SK-N-SH (cell line): ENCODE data around the gene TMEM123. TPM values are rescaled to one million over a fixed set of nuclear protein-coding genes. Genes with fewer than 3 reads are reported as not detected.

Experiments used
- CTCF ChIA-PET: fragments of 300-600, 350-600 bp; formaldehyde crosslinking; extraction: SDS; loops from one replicate; lab custom pipeline; 2021; lab: Yijun Ruan, JAX
- POLR2A ChIA-PET: fragments of 350-600 bp; sonication (Branson Sonifier 250); formaldehyde crosslinking; extraction: SDS; loops from one replicate; lab custom pipeline; 2020; ENCODE audit warnings: antibody characterized with exemption, inconsistent platforms; lab: Yijun Ruan, JAX
- DNase-seq: peaks from one replicate; pipeline ENCODE4 v3.0.0; 2012
- H2AFZ ChIP-seq: fragments of 200-600 bp; sonication (generic); 2 replicates; pipeline ENCODE4 v1.8.1; 2016; ENCODE audit warnings: antibody characterized with exemption, mild to moderate bottlenecking, low read depth
- H3F3A ChIP-seq: fragments of 200-600 bp; sonication (generic); replicated peaks from 2 replicates; pipeline ENCODE3; 2016; ENCODE audit warnings: antibody characterized with exemption, mild to moderate bottlenecking; ENCODE audit not compliant: insufficient read depth
- H3K27ac ChIP-seq, 2 experiments: fragments of 200-500 bp in 1 of 2; fragments of 200-600 bp in 1 of 2; sonication (Bioruptor generic) in 1 of 2; sonication (generic), shearing (Covaris generic) in 1 of 2; 2 replicates each; pipeline versions ENCODE4 v1.5.1 to v1.6.1; 2014 to 2016; ENCODE audit warnings: low read depth in 2 of 2, inconsistent platforms in 1 of 2, low read length in 1 of 2, mild to moderate bottlenecking in 1 of 2, mixed read lengths in 1 of 2
- H3K27me3 ChIP-seq: fragments of 200-600 bp; sonication (generic), shearing (Covaris generic); 2 replicates; pipeline ENCODE4 v1.6.1; 2016; ENCODE audit warnings: mixed run types; ENCODE audit not compliant: insufficient read depth
- H3K36me3 ChIP-seq, 2 experiments: fragments of 200-500 bp in 1 of 2; fragments of 200-600 bp in 1 of 2; sonication (Bioruptor generic) in 1 of 2; sonication (generic) in 1 of 2; replicated peaks in 1 of 2; 2 replicates each; pipeline versions ENCODE3 to v1.5.1; 2014 to 2016; ENCODE audit warnings: low read length in 1 of 2, mild to moderate bottlenecking in 1 of 2; ENCODE audit not compliant: insufficient read depth in 2 of 2, control insufficient read depth in 1 of 2
- H3K4me1 ChIP-seq, 2 experiments: fragments of 200-500 bp in 1 of 2; fragments of 200-600 bp in 1 of 2; sonication (Bioruptor generic) in 1 of 2; sonication (generic), shearing (Covaris generic) in 1 of 2; 2 replicates each; pipeline versions ENCODE4 v1.5.1 to v1.6.1; 2014 to 2016; ENCODE audit warnings: low read depth in 1 of 2, low read length in 1 of 2, mixed run types in 1 of 2; ENCODE audit not compliant: insufficient read depth in 2 of 2, control insufficient read depth in 1 of 2
- H3K4me2 ChIP-seq: fragments of 200-600 bp; sonication (generic), shearing (Covaris generic); 2 replicates; pipeline ENCODE4 v1.6.1; 2017; ENCODE audit warnings: mixed run types
- H3K4me3 ChIP-seq, 2 experiments: fragments of 200-500 bp in 1 of 2; fragments of 200-600 bp in 1 of 2; sonication (Bioruptor generic) in 1 of 2; sonication (generic), shearing (Covaris generic) in 1 of 2; 2 replicates each; pipeline versions ENCODE4 v1.5.1 to v1.8.1; 2014 to 2016; ENCODE audit warnings: low read depth in 2 of 2, inconsistent platforms in 1 of 2, low read length in 1 of 2, mild to moderate bottlenecking in 1 of 2, mixed read lengths in 1 of 2, moderate library complexity in 1 of 2
- H3K79me2 ChIP-seq: fragments of 200-600 bp; sonication (generic); 2 replicates; pipeline ENCODE4 v1.8.1; 2017; ENCODE audit warnings: mild to moderate bottlenecking; ENCODE audit not compliant: insufficient read depth
- H3K9ac ChIP-seq: fragments of 200-600 bp; sonication (generic); 2 replicates; pipeline ENCODE4 v1.6.1; 2017; ENCODE audit warnings: mixed run types
- H3K9me2 ChIP-seq: fragments of 200-600 bp; sonication (generic); 2 replicates; pipeline ENCODE4 v1.6.1; 2017; ENCODE audit warnings: mixed run types
- H3K9me3 ChIP-seq: fragments of 200-600 bp; sonication (generic); 2 replicates; pipeline ENCODE4 v1.6.1; 2017; ENCODE audit warnings: mixed run types, mild to moderate bottlenecking, moderate library complexity
- H4K20me1 ChIP-seq: fragments of 200-600 bp; sonication (generic); 2 replicates; pipeline ENCODE4 v1.6.1; 2017; ENCODE audit warnings: mild to moderate bottlenecking, mixed run types; ENCODE audit not compliant: insufficient read depth
- CHD2 ChIP-seq: fragments of 150-350 bp; IDR thresholded peaks from 2 replicates; pipeline ENCODE4 v1.6.1; 2018; ENCODE audit warnings: low read length; ENCODE audit not compliant: partially characterized antibody
- CTCF ChIP-seq: fragments of 200-600 bp; sonication (generic); IDR thresholded peaks from 2 replicates; pipeline ENCODE4 v1.6.1; 2017; ENCODE audit warnings: antibody characterized with exemption, mild to moderate bottlenecking, moderate library complexity
- ELF1 ChIP-seq: IDR thresholded peaks from 2 replicates; pipeline ENCODE4 v1.4.0; 2012
- EZH2phosphoT487 ChIP-seq: fragments of 200-600 bp; sonication (generic); IDR thresholded peaks from 2 replicates; pipeline ENCODE4 v1.6.1; 2017; ENCODE audit warnings: low read depth, mixed run types, mild to moderate bottlenecking, antibody characterized with exemption, moderate library complexity, borderline replicate concordance
- FOSL2 ChIP-seq: IDR thresholded peaks from 2 replicates; pipeline ENCODE4 v1.4.0; 2012; ENCODE audit warnings: low read depth, mild to moderate bottlenecking, moderate library complexity, borderline replicate concordance
- FOXJ3 ChIP-seq: sonication (generic); formaldehyde crosslinking; IDR thresholded peaks from 2 replicates; pipeline ENCODE4 v1.5.1; 2020; ENCODE audit warnings: mild to moderate bottlenecking, missing genetic modification reagents
- GATA2 ChIP-seq: sonication (generic); formaldehyde crosslinking; IDR thresholded peaks from 2 replicates; pipeline ENCODE4 v1.5.0; 2020; ENCODE audit warnings: mild to moderate bottlenecking, missing genetic modification reagents
- IRF3 ChIP-seq: fragments of 150-350 bp; IDR thresholded peaks from 2 replicates; pipeline ENCODE4 v1.6.1; 2016; ENCODE audit warnings: mild to moderate bottlenecking, low read depth, low read length
- JUND ChIP-seq: IDR thresholded peaks from 2 replicates; pipeline ENCODE4 v1.4.0; 2012
- MEF2A ChIP-seq: IDR thresholded peaks from 2 replicates; pipeline ENCODE4 v1.4.0; 2012; ENCODE audit warnings: low read depth, borderline replicate concordance
- NRF1 ChIP-seq: IDR thresholded peaks from 2 replicates; pipeline ENCODE4 v1.6.1; 2012; ENCODE audit warnings: low read depth, mild to moderate bottlenecking, low read length
- POLR2AphosphoS5 ChIP-seq: IDR thresholded peaks from 2 replicates; pipeline ENCODE4 v1.6.1; 2012; ENCODE audit warnings: low read depth, low read length
- RCOR1 ChIP-seq: fragments of 150-350 bp; IDR thresholded peaks from 2 replicates; pipeline ENCODE4 v1.6.1; 2017; ENCODE audit warnings: antibody characterized with exemption, low read length
- SIN3A ChIP-seq: IDR thresholded peaks from 2 replicates; pipeline ENCODE4 v1.6.1; 2012; ENCODE audit warnings: low read depth, mild to moderate bottlenecking, low read length, moderate library complexity, borderline replicate concordance
- SMC3 ChIP-seq: IDR thresholded peaks from 2 replicates; pipeline ENCODE4 v1.6.1; 2012; ENCODE audit warnings: low read depth, low read length, improper control_type of control experiment
- TCF12 ChIP-seq: IDR thresholded peaks from 2 replicates; pipeline ENCODE4 v1.4.0; 2012
- YY1 ChIP-seq: IDR thresholded peaks from 2 replicates; pipeline ENCODE4 v1.4.0; 2012; ENCODE audit warnings: low read depth, mild to moderate bottlenecking
- WGBS: methylation state at CpG from one replicate; pipeline ENCODE4 v1.1.6; 2017; ENCODE audit warnings: low lambda C conversion rate; 5-methylcytosine and 5-hydroxymethylcytosine counted together
- polyA plus RNA-seq, 3 experiments: library from polyadenylated mRNA; depleted of rRNA; stranded (reverse); fragments of >200 nt; gene quantifications; 2 replicates each; pipeline ENCODE4 v1.2.3, GENCODE V29; 2012
- TF ChIP-seq, protein P1 (sequence below): IDR thresholded peaks from 2 replicates; pipeline ENCODE4 v1.4.0; 2012; ENCODE audit warnings: low read depth
- TF ChIP-seq, protein P2 (sequence below): IDR thresholded peaks from 2 replicates; pipeline ENCODE4 v1.4.0; 2012; ENCODE audit warnings: low read depth, borderline replicate concordance
- TF ChIP-seq, protein P3 (sequence below): fragments of 150-350 bp; IDR thresholded peaks from 2 replicates; pipeline ENCODE4 v1.6.1; 2017; ENCODE audit warnings: antibody characterized with exemption, low read length, low read depth, borderline replicate concordance
- TF ChIP-seq, protein P4 (sequence below): IDR thresholded peaks from 2 replicates; pipeline ENCODE4; 2012

TMEM123 gene
- polyA plus RNA-seq, 1 of the 3 experiments (the other 2 are of a cell fraction): 86.1 TPM

DNA sequence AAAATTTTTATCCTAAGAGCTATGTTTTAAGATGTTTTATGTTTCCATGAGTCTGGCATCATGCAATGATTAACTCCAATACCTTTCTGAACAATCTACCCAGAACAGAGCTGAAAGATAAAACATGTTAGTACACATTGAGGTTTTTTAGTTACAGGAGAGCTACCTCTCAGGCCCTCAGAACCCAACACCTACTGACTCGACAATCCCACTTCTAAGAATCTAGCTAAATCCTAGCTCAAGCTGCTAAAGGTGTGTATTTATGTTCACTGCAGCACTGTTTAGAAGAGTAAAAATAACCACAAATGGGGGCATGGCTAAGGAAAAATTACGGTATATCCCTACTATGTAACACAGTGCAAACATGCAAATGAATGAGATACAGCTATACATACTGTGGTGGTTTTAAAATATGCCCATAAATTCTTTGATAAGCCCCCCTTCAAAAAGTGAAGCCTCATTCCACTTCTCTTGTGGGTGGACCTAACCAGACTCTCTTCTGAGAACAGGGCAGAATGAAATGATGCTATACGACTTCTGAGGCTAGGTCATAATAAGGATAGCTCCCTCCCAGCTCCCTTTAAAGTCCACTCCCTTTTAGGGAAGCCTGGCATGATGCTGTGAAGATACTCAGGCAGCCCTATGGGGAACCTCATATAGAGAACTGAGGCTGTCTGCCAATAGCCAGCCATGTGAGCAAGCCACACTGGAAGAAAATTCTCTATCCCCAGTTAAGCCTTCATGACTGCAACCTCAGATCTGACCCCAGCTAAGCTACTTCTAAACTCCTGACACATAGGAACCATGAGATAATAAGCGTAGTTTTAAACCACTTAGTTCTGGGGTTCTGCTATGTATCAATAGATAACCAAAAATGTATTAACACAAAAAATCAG is 29.5 kb downstream of the TMEM123 start:
- WGBS: 93% methylated on average over 4 of the region's 4 CpGs
- Histone ChIP-seq H4K20me1 (no peaks in the 10 kb centered on the region), H3K9ac (no peak overlapping the region), H3F3A (no peaks in the 10 kb centered on the region), H3K27ac (no peak overlapping the region), H3K9me2 (no peaks in the 10 kb centered on the region), H3K27me3 (no peaks in the 10 kb centered on the region), H3K4me1 (no peaks in the 10 kb centered on the region; a peak in 1 of 4 replicates), H2AFZ (no peak overlapping the region), H3K4me2 (no peak overlapping the region), H3K9me3 (no peaks in the 10 kb centered on the region), H3K79me2 (peaks cover 56% of the 10 kb centered on the region), H3K36me3 (peaks cover 0 to 9% of the 10 kb centered on the region in 2 experiments), H3K4me3 (no peak overlapping the region)
- CTCF ChIA-PET: interaction anchor here (1.0 to 1.1 kb wide), 3 partner anchors 13 to 29 kb away, joined by 3 to 5 read pairs (median 3); no protein-coding TSS in a partner anchor
- DNase-seq: no peak
- POLR2A ChIA-PET: interaction anchor here (1.0 kb wide), 1 partner anchor 29 kb away, joined by 4 read pairs; no protein-coding TSS in a partner anchor
- no peak for TF ChIP-seq EZH2phosphoT487
- TF ChIP-seq CHD2: no peak
- no peak for TF ChIP-seq MEF2A
- no peak for TF ChIP-seq GATA2
- no peak for TF ChIP-seq SIN3A
- TF ChIP-seq NRF1: no peak
- TF ChIP-seq, protein P1, sequence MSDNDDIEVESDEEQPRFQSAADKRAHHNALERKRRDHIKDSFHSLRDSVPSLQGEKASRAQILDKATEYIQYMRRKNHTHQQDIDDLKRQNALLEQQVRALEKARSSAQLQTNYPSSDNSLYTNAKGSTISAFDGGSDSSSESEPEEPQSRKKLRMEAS: no peak
- TF ChIP-seq ELF1: no peak
- TF ChIP-seq FOSL2: no peak
- no peak for TF ChIP-seq YY1
- TF ChIP-seq FOXJ3 (CRISPR knock-in tag): no peak

- Histone ChIP-seq H3K4me1 (no peaks in the 10 kb centered on the region; a peak in 1 of 4 replicates), H3K79me2 (peaks cover 72% of the 10 kb centered on the region), H3K4me2 (no peak overlapping the region), H3K4me3 (no peak overlapping the region), H2AFZ (no peak overlapping the region), H3F3A (no peaks in the 10 kb centered on the region), H3K9me3 (peaks cover 7% of the 10 kb centered on the region; the same call in 1 of the 2 replicates), H3K9me2 (no peaks in the 10 kb centered on the region), H3K36me3 (peaks cover 0 to 12% of the 10 kb centered on the region in 2 experiments), H3K27me3 (no peaks in the 10 kb centered on the region), H4K20me1 (no peaks in the 10 kb centered on the region), H3K9ac (no peak overlapping the region), H3K27ac (no peak overlapping the region)
- DNase-seq: no peak
- ChIA-PET POLR2A (no interaction called here), CTCF (interaction anchor here (1.4 kb wide), 1 partner anchor 31 kb away, joined by 5 read pairs; no protein-coding TSS in a partner anchor)
- 85% methylated on average over 3 of the region's 3 CpGs for WGBS
- TF ChIP-seq CTCF (no peak), ELF1 (no peak), JUND (no peak), IRF3 (no peak), TCF12 (no peak), CHD2 (no peak), RCOR1 (no peak), SMC3 (no peak), SIN3A (no peak), POLR2AphosphoS5 (no peak)
- TF ChIP-seq, protein P2, sequence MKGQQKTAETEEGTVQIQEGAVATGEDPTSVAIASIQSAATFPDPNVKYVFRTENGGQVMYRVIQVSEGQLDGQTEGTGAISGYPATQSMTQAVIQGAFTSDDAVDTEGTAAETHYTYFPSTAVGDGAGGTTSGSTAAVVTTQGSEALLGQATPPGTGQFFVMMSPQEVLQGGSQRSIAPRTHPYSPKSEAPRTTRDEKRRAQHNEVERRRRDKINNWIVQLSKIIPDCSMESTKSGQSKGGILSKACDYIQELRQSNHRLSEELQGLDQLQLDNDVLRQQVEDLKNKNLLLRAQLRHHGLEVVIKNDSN: no peak
- TF ChIP-seq, protein P3, sequence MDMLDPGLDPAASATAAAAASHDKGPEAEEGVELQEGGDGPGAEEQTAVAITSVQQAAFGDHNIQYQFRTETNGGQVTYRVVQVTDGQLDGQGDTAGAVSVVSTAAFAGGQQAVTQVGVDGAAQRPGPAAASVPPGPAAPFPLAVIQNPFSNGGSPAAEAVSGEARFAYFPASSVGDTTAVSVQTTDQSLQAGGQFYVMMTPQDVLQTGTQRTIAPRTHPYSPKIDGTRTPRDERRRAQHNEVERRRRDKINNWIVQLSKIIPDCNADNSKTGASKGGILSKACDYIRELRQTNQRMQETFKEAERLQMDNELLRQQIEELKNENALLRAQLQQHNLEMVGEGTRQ: no peak
- TF ChIP-seq, protein P4, sequence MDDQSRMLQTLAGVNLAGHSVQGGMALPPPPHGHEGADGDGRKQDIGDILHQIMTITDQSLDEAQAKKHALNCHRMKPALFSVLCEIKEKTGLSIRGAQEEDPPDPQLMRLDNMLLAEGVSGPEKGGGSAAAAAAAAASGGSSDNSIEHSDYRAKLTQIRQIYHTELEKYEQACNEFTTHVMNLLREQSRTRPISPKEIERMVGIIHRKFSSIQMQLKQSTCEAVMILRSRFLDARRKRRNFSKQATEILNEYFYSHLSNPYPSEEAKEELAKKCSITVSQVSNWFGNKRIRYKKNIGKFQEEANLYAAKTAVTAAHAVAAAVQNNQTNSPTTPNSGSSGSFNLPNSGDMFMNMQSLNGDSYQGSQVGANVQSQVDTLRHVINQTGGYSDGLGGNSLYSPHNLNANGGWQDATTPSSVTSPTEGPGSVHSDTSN: no peak
These were observed 31.3 kb downstream of the TMEM123 start for GRCh38 chr11:102421261-102421660.
